Cardiac fibroblast (primary cell): ENCODE measurements around the gene USP6NL.
"Not testable (repeated sequence)": the region's sequence is repeated elsewhere in the genome, so short reads cannot be mapped to it uniquely, and the experiment has no call there.

ENCODE experiments used
- DNase-seq, 2 donors: peaks; one replicate each; pipeline versions ENCODE4 v3.0.0 to v3.0.0-alpha.2; 2010; ENCODE audit warnings: low read depth in 2 of 2
- H3K4me3 ChIP-seq, 2 donors: replicated peaks in 1 of 2; 1 replicate in 1 of 2; 2 replicates in 1 of 2; pipeline ENCODE4 v1.5.1; 2011; ENCODE audit warnings: low read depth in 2 of 2, low read length in 2 of 2, mild to moderate bottlenecking in 2 of 2, moderate library complexity in 1 of 2
- TF ChIP-seq, protein P1 (sequence below): IDR thresholded peaks from one replicate; pipeline ENCODE4 v1.5.1; 2011; ENCODE audit warnings: low read depth, mild to moderate bottlenecking, low read length, inconsistent platforms

Gene USP6NL

DNA sequence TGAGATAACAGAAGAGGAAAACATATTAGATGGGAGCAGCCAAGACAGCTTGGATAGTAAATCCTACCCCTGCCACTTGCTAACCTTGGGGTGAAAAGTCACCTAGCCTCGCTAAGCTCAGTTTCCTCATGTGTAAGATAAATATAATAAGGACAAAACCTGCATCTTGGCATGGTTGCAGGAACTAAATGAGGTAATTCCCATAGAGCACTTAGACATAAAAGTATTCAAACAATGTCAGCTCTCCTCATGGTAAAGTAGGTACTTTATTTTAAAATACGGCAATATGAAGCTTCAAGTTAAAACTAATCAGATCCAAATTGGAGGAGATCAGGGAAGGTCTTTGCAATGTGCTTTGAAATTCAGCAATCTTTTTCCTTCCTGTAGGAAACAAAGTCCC, 113.1 kb downstream of the USP6NL start:
- DNase-seq: no peak
- H3K4me3 ChIP-seq: no peak overlapping the region
- TF ChIP-seq, protein P1, sequence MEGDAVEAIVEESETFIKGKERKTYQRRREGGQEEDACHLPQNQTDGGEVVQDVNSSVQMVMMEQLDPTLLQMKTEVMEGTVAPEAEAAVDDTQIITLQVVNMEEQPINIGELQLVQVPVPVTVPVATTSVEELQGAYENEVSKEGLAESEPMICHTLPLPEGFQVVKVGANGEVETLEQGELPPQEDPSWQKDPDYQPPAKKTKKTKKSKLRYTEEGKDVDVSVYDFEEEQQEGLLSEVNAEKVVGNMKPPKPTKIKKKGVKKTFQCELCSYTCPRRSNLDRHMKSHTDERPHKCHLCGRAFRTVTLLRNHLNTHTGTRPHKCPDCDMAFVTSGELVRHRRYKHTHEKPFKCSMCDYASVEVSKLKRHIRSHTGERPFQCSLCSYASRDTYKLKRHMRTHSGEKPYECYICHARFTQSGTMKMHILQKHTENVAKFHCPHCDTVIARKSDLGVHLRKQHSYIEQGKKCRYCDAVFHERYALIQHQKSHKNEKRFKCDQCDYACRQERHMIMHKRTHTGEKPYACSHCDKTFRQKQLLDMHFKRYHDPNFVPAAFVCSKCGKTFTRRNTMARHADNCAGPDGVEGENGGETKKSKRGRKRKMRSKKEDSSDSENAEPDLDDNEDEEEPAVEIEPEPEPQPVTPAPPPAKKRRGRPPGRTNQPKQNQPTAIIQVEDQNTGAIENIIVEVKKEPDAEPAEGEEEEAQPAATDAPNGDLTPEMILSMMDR: no peak

GRCh38 chr10:11494923-11495322, 116.5 kb downstream of the USP6NL start:
- TF ChIP-seq, protein P1: peak; percentile 50
- DNase-seq: peak; percentile 40 to 48
- not testable (repeated sequence) for H3K4me3 ChIP-seq

DNA sequence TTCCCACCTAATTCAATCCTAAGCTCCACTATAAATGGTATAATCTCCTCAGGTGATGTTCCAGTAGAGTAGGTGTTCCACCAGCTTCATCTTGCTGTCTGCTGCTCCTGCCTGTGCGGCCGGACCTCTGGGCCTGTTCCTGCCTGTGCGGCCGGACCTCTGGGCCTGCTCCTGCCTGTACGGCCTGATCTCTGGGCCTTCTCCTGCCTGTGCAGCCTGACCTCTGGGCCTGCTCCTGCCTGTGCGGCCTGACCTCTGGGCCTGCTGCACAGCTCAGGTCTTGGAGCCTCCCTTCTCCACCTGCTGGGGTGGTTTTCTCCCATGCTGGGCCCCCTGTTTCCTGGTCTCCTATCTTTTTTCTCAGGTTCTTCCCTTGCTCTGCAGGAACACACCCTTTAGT, 117.8 kb downstream of the USP6NL start:
- TF ChIP-seq, protein P1: no peak
- no peak overlapping the region for H3K4me3 ChIP-seq
- no peak for DNase-seq

- no peak for DNase-seq
- TF ChIP-seq, protein P1: no peak
- no peak overlapping the region for H3K4me3 ChIP-seq
Observed at GRCh38 chr10:11491087-11491486, 120.4 kb downstream of the USP6NL start.

GRCh38 chr10:11489591-11489990, 121.9 kb downstream of the USP6NL start:
- H3K4me3 ChIP-seq: no peak overlapping the region
- TF ChIP-seq, protein P1: no peak
- DNase-seq: peak in 1 of 2 donors; percentile 10

DNA sequence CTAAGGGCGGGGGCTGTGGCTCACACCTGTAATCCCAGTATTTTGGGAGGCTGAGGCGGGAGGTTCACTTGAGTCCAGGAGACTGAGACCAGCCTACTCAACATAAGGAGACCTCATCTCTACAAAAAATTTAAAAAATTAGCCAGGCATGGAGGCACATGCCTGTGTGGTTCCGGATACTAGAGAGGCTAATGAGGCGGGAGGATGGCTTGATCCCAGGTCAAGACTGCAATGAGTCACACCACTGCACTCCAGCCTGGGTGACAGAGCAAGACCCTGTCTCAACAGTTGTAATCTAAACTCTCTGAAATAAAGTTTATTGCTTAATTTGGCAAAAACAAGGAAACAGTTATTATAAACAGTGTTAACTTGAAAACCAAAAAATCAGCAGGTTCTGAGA, 123.3 kb downstream of the USP6NL start:
- no peak overlapping the region for H3K4me3 ChIP-seq
- DNase-seq: peak in 1 of 2 donors; percentile 5
- TF ChIP-seq, protein P1: no peak

- no peak for DNase-seq
- H3K4me3 ChIP-seq: no peak overlapping the region
- TF ChIP-seq, protein P1: no peak
Observed at GRCh38 chr10:11483201-11484148, 128.0 kb downstream of the USP6NL start.
